Measurements from ENCODE around the gene MGAT4B. TPM values are rescaled to one million over a fixed set of nuclear protein-coding genes. Genes with fewer than 3 reads are reported as not detected.
A peak's percentile ranks its signal among the peaks of the same experiment; 100 is the strongest.
"Not testable (repeated sequence)": the region's sequence is repeated elsewhere in the genome, so short reads cannot be mapped to it uniquely, and the experiment has no call there.

MGAT4B gene
- total and polyA plus RNA-seq, 12 donors: 80.5 to 242 (median 197) TPM

DNA sequence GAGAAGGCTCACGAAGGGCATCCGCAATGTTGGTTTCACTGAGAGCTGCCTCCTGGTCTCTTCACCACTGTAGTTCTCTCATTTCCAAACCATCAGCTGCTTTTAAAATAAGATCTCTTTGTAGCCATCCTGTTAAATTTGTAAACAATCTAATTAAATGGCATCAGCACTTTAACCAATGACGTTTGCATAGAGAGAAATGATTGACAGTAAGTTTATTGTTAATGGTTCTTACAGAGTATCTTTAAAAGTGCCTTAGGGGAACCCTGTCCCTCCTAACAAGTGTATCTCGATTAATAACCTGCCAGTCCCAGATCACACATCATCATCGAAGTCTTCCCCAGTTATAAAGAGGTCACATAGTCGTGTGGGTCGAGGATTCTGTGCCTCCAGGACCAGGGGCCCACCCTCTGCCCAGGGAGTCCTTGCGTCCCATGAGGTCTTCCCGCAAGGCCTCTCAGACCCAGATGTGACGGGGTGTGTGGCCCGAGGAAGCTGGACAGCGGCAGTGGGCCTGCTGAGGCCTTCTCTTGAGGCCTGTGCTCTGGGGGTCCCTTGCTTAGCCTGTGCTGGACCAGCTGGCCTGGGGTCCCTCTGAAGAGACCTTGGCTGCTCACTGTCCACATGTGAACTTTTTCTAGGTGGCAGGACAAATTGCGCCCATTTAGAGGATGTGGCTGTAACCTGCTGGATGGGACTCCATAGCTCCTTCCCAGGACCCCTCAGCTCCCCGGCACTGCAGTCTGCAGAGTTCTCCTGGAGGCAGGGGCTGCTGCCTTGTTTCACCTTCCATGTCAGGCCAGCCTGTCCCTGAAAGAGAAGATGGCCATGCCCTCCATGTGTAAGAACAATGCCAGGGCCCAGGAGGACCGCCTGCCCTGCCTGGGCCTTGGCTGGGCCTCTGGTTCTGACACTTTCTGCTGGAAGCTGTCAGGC lies 30.7 kb upstream of the MGAT4B start:
- peaks cover 0 to 70% of the 10 kb centered on the region in 2 donors for H3K36me3 ChIP-seq (replicated peaks in 1 of 2)
- 62 to 65% (median 64%) methylated on average over 12 to 15 of the region's 15 CpGs for WGBS, 4 donors
- H3K27ac ChIP-seq: peak overlapping the region; percentile 23 to 84 (median 55)

DNA sequence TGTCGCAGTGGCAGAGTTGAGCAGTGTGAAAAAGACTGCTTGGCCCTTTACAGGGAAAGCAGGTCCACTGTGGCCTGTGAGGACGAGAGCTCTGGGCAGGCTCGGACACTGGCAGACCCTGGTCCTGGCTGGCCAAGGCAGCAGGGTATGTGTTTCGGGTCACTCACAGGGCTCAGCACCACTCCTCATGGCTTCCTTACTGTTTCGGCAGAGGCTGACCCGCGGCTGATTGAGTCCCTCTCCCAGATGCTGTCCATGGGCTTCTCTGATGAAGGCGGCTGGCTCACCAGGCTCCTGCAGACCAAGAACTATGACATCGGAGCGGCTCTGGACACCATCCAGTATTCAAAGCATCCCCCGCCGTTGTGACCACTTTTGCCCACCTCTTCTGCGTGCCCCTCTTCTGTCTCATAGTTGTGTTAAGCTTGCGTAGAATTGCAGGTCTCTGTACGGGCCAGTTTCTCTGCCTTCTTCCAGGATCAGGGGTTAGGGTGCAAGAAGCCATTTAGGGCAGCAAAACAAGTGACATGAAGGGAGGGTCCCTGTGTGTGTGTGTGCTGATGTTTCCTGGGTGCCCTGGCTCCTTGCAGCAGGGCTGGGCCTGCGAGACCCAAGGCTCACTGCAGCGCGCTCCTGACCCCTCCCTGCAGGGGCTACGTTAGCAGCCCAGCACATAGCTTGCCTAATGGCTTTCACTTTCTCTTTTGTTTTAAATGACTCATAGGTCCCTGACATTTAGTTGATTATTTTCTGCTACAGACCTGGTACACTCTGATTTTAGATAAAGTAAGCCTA lies 29.8 kb upstream of the MGAT4B start:
- DNase-seq: peak; percentile 61 to 81 (median 76)

More for the DNA sequence above, 30.7 kb upstream of the MGAT4B start:
- H3K9me3 ChIP-seq (replicated peaks in 1 of 3): no peaks in the 10 kb centered on the region
- intact Hi-C loops (cut with DNase I): loop anchor here in 1 of 2 donors (2.0 kb wide), 1 partner anchor 15 kb away; no protein-coding TSS in a partner anchor
- H3K27me3 ChIP-seq: no peaks in the 10 kb centered on the region
- H3K4me1 ChIP-seq (replicated peaks in 1 of 2): peaks cover 9 to 43% of the 10 kb centered on the region in 2 donors
- TF ChIP-seq POLR2A (IDR thresholded peaks at IDR 0.05): no peak
- TF ChIP-seq, protein P1, sequence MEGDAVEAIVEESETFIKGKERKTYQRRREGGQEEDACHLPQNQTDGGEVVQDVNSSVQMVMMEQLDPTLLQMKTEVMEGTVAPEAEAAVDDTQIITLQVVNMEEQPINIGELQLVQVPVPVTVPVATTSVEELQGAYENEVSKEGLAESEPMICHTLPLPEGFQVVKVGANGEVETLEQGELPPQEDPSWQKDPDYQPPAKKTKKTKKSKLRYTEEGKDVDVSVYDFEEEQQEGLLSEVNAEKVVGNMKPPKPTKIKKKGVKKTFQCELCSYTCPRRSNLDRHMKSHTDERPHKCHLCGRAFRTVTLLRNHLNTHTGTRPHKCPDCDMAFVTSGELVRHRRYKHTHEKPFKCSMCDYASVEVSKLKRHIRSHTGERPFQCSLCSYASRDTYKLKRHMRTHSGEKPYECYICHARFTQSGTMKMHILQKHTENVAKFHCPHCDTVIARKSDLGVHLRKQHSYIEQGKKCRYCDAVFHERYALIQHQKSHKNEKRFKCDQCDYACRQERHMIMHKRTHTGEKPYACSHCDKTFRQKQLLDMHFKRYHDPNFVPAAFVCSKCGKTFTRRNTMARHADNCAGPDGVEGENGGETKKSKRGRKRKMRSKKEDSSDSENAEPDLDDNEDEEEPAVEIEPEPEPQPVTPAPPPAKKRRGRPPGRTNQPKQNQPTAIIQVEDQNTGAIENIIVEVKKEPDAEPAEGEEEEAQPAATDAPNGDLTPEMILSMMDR (IDR thresholded peaks at IDR 0.05): no peak
- DNase-seq: peak in 2 of 7 donors; percentile 37 to 57
- no peak overlapping the region for H3K4me3 ChIP-seq

GRCh38 chr5:179834871-179835270 lies 28.2 kb upstream of the MGAT4B start:
- Histone ChIP-seq H3K4me1 (replicated peaks in 1 of 2) (peaks cover 12 to 46% of the 10 kb centered on the region in 2 donors), H3K36me3 (replicated peaks in 1 of 2) (peaks cover 0 to 83% of the 10 kb centered on the region in 2 donors)
- WGBS, 4 donors: 89 to 100% (median 92%) methylated on average over 1 to 22 of the region's 28 CpGs; no CpG with 5 or more reads in 1 of the 4 donors
- DNase-seq: peak in 1 of 7 donors; percentile 11
- H3K27ac ChIP-seq; H3K27me3 ChIP-seq; H3K4me3 ChIP-seq; H3K9me3 ChIP-seq (replicated peaks in 1 of 3); intact Hi-C loops (cut with DNase I): not testable (repeated sequence)

More for the DNA sequence above, 29.8 kb upstream of the MGAT4B start:
- peaks cover 0 to 75% of the 10 kb centered on the region in 2 donors for H3K36me3 ChIP-seq (replicated peaks in 1 of 2)
- H3K4me3 ChIP-seq: no peak overlapping the region
- 59 to 79% (median 64%) methylated on average over 12 to 19 of the region's 19 CpGs for WGBS, 4 donors
- peak overlapping the region; percentile 23 to 84 (median 55) for H3K27ac ChIP-seq
- no peaks in the 10 kb centered on the region for H3K9me3 ChIP-seq (replicated peaks in 1 of 3)
- H3K27me3 ChIP-seq: no peaks in the 10 kb centered on the region
- peaks cover 12 to 50% of the 10 kb centered on the region in 2 donors for H3K4me1 ChIP-seq (replicated peaks in 1 of 2)
- intact Hi-C loops (cut with DNase I): loop anchor here in 1 of 2 donors (2.0 kb wide), 1 partner anchor 16 kb away; no protein-coding TSS in a partner anchor
- no peak for TF ChIP-seq POLR2A (IDR thresholded peaks at IDR 0.05)
- TF ChIP-seq, protein P1 (IDR thresholded peaks at IDR 0.05): peak in 1 of 6 experiments; percentile 2

GRCh38 chr5:179834120-179834519 lies 27.5 kb upstream of the MGAT4B start:
- Histone ChIP-seq H3K9me3 (replicated peaks in 1 of 3) (no peaks in the 10 kb centered on the region), H3K27me3 (no peaks in the 10 kb centered on the region), H3K4me3 (no peak overlapping the region), H3K4me1 (replicated peaks in 1 of 2) (peaks cover 12 to 39% of the 10 kb centered on the region in 2 donors), H3K27ac (peak overlapping the region in 1 of 5 donors; percentile 63), H3K36me3 (replicated peaks in 1 of 2) (peaks cover 0 to 90% of the 10 kb centered on the region in 2 donors)
- peak in 1 of 7 donors; percentile 34 for DNase-seq
- WGBS, 4 donors: 76 to 87% (median 78%) methylated on average over 7 to 8 of the region's 8 CpGs
- TF ChIP-seq, protein P1 (IDR thresholded peaks at IDR 0.05): no peak
- TF ChIP-seq POLR2A (IDR thresholded peaks at IDR 0.05): no peak
- intact Hi-C loops (cut with DNase I): no loop called here
